NCI-H2081 (cell line): ENCODE data around the gene NQO1.
"Not testable (repeated sequence)": the region's sequence is repeated elsewhere in the genome, so short reads cannot be mapped to it uniquely, and the experiment has no call there.

Source experiments
- DNase-seq, 2 experiments: peaks; one replicate each; lab custom pipeline; 2025; lab: John Stamatoyannopoulos, UW

The NQO1 gene

DNA sequence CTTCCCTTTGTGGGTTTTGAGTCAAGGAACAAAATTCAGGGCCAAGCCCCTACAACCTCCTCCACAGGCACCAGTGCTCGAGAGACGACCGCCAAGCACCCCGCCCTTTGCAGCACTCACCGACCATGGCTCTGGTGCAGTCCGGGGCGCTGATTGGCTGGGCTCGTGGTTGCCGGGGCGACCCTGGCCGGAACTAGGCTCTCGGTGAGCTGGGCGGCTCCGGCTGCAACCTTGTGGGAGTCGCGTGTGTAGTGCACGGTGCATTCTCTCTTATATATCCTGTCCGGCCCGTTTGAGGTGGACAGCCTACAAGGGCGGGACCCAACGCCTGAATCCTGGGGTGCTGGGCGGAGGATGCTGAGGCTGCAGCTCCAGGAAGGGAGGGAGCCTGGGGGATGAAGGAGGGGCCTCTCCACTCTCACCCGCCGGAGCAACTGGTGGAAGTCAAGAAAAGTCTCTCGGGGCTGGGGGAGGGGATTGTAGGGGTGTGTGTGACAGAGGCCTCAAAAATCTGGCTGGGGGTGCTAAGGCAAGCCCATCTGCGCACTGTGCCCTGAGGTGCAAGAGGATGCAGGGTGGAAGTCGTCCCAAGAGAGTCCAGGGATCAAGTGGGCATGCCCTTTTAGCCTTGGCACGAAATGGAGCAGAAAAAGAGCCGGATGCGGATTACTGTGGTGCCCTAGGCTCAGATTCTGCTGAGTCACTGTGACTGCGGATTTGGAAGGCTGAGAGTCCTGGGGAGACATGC lies at the start of gene NQO1:
NQO1 (minus strand) TSS at position 248 of the 748 bp plus-strand sequence; CDS start at position 127, 121 bp downstream.
- DNase-seq, result peak; percentile 91 to 93

DNA sequence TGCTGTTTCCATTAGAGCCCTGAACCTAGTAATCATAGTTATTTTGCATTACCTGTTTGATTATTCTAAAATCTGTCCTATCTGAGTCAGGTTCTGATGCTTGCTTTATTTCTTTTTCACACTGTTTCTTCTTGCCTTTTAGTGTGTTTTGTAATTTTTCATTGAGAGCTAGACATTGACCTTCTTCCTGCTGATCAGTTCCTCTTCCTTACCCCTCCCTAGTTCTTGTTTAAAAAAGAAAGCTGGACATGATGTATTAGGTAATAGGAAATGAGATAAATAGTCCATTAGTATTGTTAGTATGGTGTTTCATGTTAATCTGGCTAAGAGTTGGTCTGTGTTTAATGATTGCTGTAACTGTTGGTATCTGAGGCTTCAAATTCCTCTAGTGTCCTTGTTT lies 49.2 kb upstream of the NQO1 start:
- no peak for DNase-seq

DNA sequence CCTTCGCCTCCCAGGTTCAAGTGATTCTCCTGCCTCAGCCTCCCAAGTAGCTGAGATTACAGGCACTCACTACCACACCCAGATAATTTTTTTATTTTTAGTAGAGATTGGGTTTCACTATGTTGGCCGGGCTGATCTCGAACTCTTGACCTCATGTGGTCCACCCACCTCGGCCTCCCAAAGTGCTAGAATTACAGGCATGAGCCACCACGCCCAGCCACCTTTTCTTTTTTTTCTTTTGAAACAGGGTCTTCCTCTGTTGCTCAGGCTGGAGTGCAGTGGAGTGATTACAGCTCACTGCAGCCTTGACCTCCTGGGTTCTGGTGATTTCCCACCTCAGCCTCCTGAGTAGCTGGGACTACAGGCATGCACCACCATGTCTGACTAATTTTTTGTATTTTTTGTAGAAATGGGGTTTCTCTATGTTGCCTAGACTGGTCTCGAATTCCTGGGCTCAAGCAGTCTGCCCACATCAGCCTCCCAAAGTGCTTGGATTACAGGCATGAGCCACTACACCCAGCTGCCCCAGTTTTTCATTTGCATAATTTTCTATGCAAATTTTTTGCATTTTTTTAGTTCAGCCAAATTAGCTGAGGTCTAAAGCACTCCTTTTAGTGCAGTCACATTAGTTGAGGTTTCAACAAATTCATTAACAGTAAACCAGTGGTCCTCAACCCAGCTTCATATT lies 47.0 kb upstream of the NQO1 start:
- no peak for DNase-seq

DNA sequence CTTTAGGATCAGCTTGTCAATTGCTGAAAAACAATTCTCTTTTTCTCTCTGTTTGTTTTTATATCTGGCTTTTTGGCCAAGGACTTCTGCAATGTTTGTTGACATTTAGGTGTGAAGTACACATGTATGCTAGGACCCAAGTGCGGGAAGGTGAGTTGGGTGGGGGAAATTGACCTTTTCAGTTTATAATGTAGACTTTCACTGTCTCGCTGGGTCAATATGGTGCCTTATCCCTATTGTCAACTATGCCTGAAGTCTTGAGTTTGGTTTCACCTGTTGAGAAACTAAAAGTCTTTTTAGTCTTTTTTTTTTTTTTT lies 45.2 kb upstream of the NQO1 start:
- no peak for DNase-seq

DNA sequence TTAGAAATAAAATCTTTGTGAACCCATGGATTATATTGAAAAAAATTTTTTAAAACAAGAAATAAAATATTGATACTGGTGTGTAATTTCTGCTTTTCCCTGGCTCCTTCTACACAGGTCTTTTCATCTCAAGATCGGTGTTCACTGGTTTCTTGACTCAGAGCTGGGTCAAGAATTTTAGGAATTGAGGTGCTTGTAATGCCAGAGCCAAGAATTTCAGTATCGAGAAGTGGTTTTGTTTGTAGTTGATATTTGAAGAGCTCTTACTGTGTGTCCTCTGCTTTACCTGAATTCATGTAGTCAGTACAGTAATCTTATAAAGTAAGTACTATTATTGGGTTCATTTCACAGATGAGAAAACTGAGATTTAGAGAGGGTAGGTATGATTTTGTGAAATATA lies 43.0 kb upstream of the NQO1 start:
- no peak for DNase-seq

DNA sequence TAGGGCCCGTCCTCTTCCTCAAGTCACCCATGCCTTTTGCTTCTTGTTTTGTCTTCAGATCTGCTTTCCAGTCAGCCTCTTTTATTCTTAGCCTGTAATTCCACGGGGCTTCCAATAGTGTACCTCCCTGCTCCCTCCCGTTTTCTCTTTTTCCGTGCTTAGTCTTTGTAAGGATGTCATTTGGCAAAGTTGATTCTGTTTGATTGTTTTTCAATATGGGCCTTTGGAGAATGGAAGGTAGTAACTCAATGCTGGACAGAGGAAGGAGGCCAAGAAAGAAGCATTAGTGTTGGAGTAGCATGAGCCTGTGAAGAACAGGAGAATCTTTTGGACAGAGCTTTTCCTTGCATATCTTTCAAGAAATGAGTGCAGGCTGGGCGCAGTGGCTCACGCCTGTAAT lies 42.3 kb upstream of the NQO1 start:
- DNase-seq, result no peak

DNA sequence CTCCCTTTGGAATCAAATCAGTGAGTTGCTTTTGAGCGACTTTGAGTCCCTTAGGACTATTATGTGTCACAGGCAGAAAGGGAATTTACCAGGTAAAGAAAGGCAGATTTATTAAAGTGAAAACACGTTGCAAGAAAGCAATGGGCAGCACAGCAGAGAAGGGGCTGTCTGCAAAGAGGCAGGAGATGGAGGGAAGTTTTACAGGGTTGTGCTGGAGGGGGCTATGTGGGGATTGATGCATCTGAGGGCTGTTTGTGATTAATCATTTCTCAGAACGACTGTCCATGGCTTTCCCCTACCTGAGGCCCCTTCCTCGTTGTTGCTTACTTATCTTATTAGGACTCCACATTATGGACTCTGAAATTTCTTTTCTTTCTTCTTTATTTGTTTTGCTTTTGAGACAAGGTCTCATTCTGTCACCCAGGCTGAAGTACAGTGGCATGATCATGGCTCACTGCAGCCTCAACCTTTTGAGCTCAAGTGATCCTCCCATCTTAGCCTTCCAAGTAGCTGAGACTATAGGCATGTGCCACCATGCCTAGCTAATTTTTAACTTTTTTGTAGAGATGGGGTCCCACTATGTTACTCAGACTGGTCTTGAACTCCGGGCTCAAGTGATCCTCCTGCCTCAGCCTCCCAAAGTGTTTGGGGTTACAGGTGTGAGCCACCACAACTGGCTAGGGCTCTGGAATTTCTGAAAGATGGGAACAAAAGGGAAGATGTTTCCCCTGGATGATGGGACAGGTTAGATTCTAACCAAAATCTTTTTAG lies 41.3 kb upstream of the NQO1 start:
- DNase-seq, result no peak

DNA sequence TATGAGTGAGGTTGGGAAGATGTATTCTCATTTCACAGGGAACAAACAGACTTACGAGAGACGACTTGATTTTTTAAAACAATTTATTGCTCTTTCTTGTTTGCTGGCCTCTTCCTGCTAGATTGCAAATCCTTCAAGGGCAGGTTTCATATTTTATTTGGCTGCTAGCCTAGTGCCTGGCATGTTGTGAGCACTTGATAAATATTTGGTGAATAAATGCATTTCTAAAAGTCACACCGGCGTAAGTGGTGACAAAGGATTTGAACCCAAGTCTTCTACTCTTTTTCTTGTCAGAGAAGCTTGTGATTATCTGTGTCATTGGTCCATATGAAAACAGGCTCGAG lies 37.2 kb upstream of the NQO1 start:
- DNase-seq, result no peak

DNA sequence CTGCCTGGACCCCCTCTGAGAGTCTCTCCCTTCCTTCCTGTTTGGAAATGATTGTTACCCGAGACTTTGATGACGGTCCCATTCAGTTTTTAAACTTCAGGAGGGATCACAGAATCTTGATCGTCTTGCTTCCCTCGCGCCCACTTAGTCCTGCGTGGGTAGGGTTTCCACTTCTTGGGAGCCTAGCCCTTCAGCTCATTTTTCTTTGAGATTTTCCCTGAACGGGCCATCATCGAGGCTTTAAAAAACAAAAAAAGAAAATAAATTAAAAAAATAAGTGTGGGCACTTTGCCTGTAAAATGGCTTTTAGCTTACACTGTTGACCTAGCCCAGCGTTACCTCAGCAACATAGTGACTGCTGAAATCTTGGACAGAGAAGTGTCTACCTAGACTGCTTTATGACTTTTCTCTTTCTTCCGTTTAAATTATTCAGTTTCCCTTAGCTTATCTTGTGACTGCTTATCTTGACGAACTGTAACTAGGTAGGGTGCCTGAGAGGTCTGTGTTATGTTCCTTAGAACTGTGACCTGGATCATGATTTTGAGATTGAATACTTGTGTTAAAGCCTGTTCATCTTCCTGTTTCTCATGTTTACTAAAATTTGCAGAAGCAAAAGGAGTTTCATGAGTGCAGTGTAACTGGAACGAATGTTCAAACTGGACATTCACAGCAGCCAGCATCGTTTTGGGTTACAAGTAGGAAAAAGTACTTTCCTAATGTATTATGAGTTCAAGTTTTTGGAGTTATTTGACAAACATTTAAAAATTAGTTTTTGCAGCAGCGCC lies 36.6 kb upstream of the NQO1 start:
- no peak for DNase-seq

DNA sequence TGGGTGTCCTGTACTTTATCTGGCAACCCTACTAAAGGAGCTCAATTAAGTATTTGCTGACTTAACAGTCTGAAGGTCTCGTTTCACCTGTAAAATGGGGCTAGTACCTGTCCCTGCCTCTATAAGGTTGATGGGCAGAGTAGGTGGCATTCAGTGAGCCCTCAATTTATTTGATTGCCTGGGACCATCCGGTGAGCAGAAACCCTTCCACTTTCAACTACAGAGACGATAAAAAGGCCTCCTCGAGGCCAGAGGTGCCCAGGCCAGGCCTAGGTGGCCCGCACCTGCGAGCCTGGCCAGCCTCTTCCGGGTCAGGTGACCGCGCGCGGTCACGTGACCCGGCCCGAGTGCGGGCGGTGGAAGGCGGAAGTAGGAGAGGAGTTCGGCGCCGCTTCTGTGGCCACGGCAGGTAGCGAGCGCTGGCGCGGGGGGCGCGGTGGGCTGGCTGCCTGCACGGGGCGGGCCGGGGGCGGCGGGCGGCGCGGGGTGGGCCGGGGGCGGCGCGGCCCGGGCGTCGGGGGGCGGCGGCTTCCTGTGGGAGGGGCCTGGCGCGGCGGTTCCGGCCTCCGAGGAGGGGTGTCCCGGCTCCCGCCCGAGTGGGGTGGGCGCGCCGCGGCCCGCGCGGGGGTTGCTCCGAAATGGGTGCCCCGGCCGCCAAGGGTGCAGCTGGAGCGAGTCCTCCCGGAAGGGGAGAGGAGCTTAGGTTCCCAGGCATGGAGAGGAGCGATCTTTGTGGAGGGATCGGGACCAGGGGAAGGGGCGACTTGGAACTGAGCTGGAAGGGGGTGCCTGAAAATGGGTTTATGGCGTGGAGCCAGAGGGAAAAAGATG lies 35.8 kb upstream of the NQO1 start, which contains the start of gene WWP2:
WWP2 (plus strand) TSS at position 350 of the 831 bp plus-strand sequence. CDS start 24,679 bp downstream, outside the sequence.
- peak; percentile 70 to 79 for DNase-seq

DNA sequence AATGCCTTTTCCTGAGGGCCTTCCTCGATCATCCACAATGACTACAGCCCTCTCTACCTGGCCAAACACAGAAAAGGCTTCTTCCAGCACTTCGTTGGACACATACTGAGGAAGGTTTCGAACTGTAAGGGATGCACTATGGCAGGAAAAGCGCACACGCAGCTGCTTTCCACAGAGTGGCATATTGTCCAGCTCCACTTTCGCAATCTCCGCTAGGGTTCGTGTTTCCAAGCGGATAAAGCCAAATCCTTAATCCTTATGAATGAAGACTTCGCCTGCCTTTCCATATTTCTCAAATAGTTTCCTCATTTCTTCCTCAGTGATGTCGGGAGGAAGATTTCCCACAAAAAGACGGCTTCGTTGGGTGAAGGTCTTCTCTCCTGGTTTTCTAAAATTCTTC lies 31.0 kb upstream of the NQO1 start:
- not testable (repeated sequence) for DNase-seq

DNA sequence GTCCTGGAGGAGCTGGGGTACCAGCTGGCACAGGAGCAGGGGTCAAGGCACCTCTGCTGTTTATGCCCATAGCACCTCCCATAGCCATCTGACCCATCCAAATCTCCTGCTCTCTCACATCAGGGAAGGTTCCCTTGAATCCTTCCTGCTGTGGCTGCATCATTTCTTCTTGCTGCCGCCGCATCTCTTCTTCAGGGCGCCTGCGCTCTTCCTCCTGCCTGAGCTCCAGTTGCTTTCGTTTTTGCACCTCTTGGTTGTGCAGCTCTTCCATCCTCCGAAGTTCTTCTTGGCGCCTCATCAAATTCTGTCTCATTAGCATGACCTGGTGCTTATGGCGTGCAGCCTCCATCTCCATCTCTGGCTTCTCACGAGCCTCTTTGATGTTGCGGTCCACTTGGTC lies 30.3 kb upstream of the NQO1 start:
- no peak for DNase-seq

DNA sequence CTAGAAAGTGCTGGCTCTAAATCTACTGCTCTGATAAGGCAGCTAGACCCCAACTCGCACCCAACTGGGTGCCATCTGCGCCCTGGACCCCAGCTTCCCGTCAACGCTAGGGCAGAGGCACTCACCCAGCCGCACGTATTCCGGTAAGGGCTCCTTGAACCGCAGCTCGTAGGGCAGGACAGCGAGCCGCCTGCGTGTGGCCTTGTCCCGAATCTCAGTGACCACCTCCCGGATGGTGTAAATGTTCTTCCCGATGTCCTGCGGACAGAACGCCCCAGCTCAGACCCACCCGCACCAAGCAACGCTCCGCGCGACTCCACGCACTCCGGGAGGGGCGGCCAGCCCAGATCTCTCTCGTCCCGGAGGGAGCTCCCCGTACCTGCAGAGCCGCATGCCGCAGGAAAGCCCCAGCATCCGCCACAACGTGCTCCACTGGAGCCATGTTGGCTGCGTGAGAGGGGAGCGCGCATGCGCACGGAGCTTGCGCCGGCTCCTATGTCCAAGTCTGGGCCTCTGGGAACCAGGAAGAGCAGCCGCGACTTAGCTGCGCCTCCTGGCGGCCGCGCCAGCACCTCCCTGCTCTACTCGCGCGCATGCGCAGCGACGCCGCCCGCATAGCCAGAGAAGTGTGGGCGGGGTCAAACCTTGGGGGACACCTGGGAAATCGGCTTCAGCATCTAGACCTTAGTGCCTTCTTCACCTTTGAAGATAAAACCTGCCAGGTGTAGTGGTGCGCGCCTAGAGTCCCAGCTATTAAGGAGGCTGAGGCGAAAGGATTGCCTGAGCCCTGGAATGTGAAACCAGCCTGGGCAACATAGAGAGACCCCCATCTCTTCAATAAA lies 28.3 kb upstream of the NQO1 start, which contains the start of gene NOB1:
NOB1 (minus strand) TSS at position 458 of the 842 bp plus-strand sequence; CDS start at position 442, 16 bp downstream.
- DNase-seq, result peak; percentile 92

DNA sequence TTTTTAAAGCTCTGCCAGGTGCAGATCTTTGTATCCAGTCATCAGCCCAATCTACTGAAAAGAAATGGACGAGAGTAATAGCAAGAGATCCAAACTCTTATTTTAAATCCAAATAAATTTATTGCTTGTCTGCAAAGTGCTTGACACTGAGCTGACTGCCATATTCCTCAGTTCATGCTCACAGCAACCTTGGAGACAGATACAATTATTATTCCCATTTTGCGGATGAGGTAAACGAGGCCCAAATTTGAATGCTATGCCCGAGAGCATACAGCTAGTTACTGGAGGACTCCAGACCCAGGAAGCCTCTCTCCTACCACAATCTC lies 27.7 kb upstream of the NQO1 start:
- no peak for DNase-seq

DNA sequence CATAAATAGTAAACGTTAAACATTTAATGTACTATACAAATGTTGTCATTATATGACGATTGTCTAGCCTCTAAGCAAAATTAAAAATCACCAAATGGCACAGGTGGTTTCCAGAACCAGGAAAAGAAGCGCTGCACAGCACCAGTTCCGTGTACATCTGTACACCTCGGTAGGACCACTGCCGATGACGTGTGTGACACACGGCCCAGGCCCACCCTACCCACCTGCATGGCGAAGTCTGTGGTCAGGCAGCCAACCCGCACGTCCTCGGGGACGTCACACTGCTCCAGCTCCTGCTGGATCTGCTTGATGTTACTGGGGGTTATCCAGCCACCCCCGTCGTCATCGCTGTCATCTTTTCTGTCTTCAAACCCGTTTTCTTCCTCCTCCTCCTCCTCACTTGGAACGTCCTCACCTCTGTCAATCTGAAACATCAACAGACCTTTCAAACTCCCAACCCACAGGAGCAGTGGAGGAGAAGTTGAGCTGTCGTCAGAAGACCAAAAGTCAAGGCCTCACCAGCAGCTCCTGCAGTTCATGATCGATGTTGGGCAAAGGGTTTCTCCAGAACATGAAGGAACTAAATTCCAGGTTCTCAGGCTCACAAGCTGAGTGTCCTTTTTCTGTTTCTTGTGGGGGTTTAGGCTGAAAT lies 22.5 kb upstream of the NQO1 start:
- DNase-seq, result no peak

DNA sequence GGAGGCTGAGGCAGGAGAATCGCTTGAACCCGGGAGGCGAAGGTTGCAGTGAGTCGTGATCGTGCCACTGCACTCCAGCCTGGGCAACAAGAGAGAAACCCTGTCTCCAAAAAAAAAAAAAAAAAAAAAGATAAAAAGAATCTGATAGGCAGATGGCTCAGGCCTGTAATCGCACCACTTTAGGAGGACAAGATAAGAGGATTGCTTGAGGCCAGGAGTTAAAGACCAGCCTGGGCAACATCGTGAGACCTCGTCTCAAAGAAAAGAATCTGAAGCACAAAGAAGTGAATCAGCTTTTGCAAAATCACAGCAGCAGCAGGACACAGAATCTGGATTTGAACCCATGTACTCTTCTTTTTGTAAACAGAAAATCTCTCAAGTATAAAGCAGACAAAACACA lies 20.8 kb upstream of the NQO1 start:
- no peak for DNase-seq

DNA sequence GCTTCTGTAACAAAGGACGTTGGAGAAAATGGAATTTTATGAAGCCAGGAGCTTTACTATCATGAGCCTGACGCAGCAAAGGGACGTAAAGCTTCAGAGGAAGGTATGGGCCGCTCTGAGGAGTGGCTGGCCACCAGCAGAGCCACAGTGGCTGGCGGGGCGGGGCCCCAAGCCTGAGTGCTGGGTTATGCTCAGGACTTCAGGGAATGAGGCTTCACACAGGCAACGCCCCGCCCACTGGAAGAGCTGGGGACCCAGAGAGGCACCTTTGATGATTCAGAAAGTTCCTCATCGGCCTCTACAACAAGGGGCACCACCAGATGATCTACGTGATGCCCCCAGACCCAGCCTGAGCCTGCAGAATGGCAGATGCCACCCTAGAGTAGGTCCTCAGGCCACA lies 19.6 kb upstream of the NQO1 start:
- DNase-seq, result no peak

DNA sequence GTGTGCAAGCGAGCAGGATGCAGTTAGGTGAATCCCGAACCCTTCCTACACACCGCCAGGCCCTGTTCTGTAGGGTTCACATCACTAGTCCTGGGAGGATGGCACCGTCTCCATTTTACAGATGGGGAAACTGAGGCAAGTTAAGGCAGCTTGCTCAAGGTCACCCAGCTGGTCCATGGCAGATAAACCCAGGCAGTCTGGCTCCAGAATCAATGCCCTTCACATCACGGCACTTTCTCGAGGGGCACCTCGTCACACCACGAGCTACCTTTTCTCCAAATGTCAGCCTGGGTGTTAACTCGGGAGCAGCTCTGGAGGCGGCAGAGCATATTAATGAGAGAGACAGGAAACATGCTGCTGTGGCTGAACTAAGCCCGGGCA lies 18.9 kb upstream of the NQO1 start:
- no peak for DNase-seq

DNA sequence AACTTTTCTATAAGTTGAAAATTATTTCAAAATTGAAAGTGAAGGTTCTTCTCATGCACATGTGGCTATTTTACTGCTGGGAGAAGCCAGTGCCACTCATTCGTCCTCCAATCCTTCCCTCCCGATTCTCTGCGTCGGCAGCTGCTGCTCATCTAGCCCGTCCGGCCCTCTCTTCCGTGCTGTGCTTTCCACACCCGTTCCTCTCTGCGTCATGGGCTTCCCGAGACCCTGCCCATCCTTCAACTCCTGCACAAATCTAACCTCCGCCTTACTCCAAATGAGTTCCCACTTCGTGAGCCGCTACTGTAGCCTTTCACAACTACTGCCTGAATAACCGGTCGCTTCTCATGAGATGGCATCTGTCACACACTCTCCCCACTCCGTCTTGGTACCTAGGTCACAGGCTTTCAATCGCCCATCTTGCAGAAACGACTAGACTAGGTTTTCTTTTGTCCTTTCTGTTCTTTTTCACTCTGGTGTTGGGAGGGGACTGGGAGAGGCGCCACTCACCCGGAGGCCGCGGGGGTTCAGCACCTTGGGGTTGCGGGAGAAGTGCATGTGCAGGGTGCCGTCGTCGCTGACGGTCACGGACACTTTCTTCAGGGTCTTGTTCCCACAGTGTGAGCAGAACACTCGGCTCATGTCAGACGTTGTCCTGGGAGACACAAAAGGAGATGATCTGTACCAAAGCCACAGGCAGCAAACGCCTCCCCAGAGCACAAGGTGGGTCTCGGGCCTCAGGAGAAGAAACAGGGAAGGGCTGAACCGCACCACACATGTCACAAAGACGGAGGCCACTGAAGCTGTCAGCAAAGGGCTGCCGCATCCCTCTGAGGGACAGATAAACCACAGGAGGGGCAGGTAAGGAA lies 18.2 kb upstream of the NQO1 start:
- no peak for DNase-seq
